ENCODE results near the gene SMTNL1. TPM values are rescaled to one million over a fixed set of nuclear protein-coding genes. Genes with fewer than 3 reads are reported as not detected.

The SMTNL1 gene
- total RNA-seq, 1 experiment from 2014 or later: not detected

DNA sequence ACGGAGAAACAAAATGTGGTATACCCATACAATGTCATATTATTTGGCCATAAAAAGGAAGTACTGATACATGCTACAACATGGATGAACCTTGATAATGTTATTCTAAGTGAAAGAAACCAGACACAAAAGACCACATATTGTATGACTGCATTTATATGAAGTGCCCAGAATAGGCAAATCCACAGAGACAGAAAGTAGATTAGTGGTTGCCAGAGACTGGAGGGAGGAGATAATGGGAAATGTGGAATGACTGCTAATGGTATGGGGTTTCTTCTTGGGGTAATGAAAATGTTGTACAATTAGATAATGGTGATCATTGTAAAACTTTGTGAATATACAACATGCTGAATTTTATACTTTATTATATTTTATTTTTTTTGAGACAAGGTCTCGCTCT is 16.3 kb upstream of the SMTNL1 start:
- Histone ChIP-seq H2BK5ac (ENCODE audit: insufficient read length, low read length) (no peak overlapping the region), H2AK5ac (ENCODE audit: insufficient read length, low read length) (no peak overlapping the region), H4K8ac (replicated peaks; ENCODE audit: insufficient read length, low read depth, low read length) (no peak overlapping the region), H4K91ac (ENCODE audit: insufficient read length, low read depth, low read length) (no peak overlapping the region), H3K4me1 (ENCODE audit: insufficient read depth, low read length) (no peaks in the 10 kb centered on the region), H2BK12ac (ENCODE audit: insufficient read length, low read depth, low read length) (no peak overlapping the region), H3K9me3 (ENCODE audit: control insufficient read depth, low read depth, low read length) (no peaks in the 10 kb centered on the region), H3K9ac (ENCODE audit: extremely low read depth, insufficient read length, low read length) (no peak overlapping the region), H2BK120ac (ENCODE audit: low read depth, low read length, poor library complexity, severe bottlenecking) (no peak overlapping the region), H3K23ac (ENCODE audit: insufficient read length, low read depth, low read length) (no peak overlapping the region), H2BK15ac (ENCODE audit: low read depth, low read length) (no peak overlapping the region), H3K18ac (ENCODE audit: insufficient read length, low read depth, low read length) (no peak overlapping the region), H4K20me1 (ENCODE audit: control insufficient read depth, insufficient read depth, insufficient read length) (no peaks in the 10 kb centered on the region), H3K14ac (ENCODE audit: insufficient read depth, low read length) (no peak overlapping the region), H3K56ac (ENCODE audit: insufficient read length, low read depth, low read length) (no peak overlapping the region), H3K4me2 (ENCODE audit: insufficient read depth, insufficient read length, low read length) (no peak overlapping the region), H3K23me2 (ENCODE audit: insufficient read length, low read depth, low read length, poor library complexity, severe bottlenecking) (no peaks in the 10 kb centered on the region), H4K5ac (ENCODE audit: insufficient read length, low read depth, low read length) (no peak overlapping the region), H3T11ph (ENCODE audit: low read length) (no peak overlapping the region), H3K27ac (ENCODE audit: insufficient read length, low read depth, low read length) (no peak overlapping the region), H3K79me1 (ENCODE audit: insufficient read depth, low read depth, low read length, poor library complexity, severe bottlenecking) (no peaks in the 10 kb centered on the region), H2BK20ac (ENCODE audit: low read depth, low read length, poor library complexity, severe bottlenecking) (no peak overlapping the region), H3K79me2 (ENCODE audit: insufficient read depth, low read length) (no peaks in the 10 kb centered on the region), H3K4ac (ENCODE audit: low read depth, low read length) (no peak overlapping the region), H3K27me3 (ENCODE audit: insufficient read depth, low read length) (no peaks in the 10 kb centered on the region), H2AFZ (ENCODE audit: low read length) (no peak overlapping the region)
- Mint-ChIP-seq H3K4me1 (peaks cover 11 to 12% of the 10 kb centered on the region in 2 experiments), H3K4me3 (no peak overlapping the region), H3K27ac (no peak overlapping the region), H3K36me3 (ENCODE audit: insufficient read depth in 1 of 3, low read depth in 3 of 3) (peaks cover 5 to 7% (median 6%) of the 10 kb centered on the region in 3 experiments; a peak in 6 of 7 replicates), H3K27me3 (ENCODE audit: low read depth) (peaks cover 21% of the 10 kb centered on the region), H3K9me3 (no peaks in the 10 kb centered on the region; a peak in 1 of 5 replicates)
- no CpG with 5 or more reads among the region's 2 CpGs for WGBS (ENCODE audit: extremely low coverage, insufficient read length, low lambda C conversion rate)
- DNase-seq: no peak
- TF ChIP-seq, protein P1, sequence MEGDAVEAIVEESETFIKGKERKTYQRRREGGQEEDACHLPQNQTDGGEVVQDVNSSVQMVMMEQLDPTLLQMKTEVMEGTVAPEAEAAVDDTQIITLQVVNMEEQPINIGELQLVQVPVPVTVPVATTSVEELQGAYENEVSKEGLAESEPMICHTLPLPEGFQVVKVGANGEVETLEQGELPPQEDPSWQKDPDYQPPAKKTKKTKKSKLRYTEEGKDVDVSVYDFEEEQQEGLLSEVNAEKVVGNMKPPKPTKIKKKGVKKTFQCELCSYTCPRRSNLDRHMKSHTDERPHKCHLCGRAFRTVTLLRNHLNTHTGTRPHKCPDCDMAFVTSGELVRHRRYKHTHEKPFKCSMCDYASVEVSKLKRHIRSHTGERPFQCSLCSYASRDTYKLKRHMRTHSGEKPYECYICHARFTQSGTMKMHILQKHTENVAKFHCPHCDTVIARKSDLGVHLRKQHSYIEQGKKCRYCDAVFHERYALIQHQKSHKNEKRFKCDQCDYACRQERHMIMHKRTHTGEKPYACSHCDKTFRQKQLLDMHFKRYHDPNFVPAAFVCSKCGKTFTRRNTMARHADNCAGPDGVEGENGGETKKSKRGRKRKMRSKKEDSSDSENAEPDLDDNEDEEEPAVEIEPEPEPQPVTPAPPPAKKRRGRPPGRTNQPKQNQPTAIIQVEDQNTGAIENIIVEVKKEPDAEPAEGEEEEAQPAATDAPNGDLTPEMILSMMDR (conservative IDR thresholded peaks at IDR 0.05): no peak

Data from H9 (cell line).